HuH-7.5 (cell line): ENCODE results near the gene EID2B.

Experiments used
- DNase-seq: peaks from one replicate; pipeline ENCODE4 v3.0.0; 2011; ENCODE audit warnings: low spot score

Gene EID2B

GRCh38 chr19:39531834-39532232 lies 819 bp downstream of the EID2B start:
- no peak for DNase-seq

- DNase-seq = no peak
These were observed 7.4 kb downstream of the EID2B start for GRCh38 chr19:39525205-39525604.

GRCh38 chr19:39524495-39524894 lies 8.2 kb downstream of the EID2B start:
- no peak for DNase-seq

GRCh38 chr19:39520541-39521484 lies 11.8 kb downstream of the EID2B start:
- DNase-seq = no peak

- no peak for DNase-seq
These were observed 13.7 kb downstream of the EID2B start for GRCh38 chr19:39518975-39519374.

- DNase-seq = no peak
These were observed 14.2 kb downstream of the EID2B start for GRCh38 chr19:39518458-39518857.

GRCh38 chr19:39517432-39517831 lies 15.2 kb downstream of the EID2B start:
- DNase-seq = no peak

- DNase-seq = no peak
These were observed 16.4 kb downstream of the EID2B start for GRCh38 chr19:39516270-39516669.

- no peak for DNase-seq
These were observed 17.0 kb downstream of the EID2B start for GRCh38 chr19:39515551-39516191.

- no peak for DNase-seq
These were observed 17.7 kb downstream of the EID2B start, which contains the start of gene SELENOV for GRCh38 chr19:39514840-39515550. Gene SELENOV, plus strand, starts transcription at chr19:39515139. Its CDS starts 74 bp downstream, at chr19:39515213.

GRCh38 chr19:39512988-39513387 lies 19.7 kb downstream of the EID2B start:
- DNase-seq = no peak

- no peak for DNase-seq
These were observed 23.4 kb downstream of the EID2B start for GRCh38 chr19:39509233-39509632.

GRCh38 chr19:39508629-39509028 lies 24.0 kb downstream of the EID2B start:
- DNase-seq = no peak

- no peak for DNase-seq
These were observed 24.8 kb downstream of the EID2B start for GRCh38 chr19:39507715-39508364.

- peak; percentile 71 for DNase-seq
These were observed 25.5 kb downstream of the EID2B start for GRCh38 chr19:39506944-39507714.

- DNase-seq = no peak
These were observed 26.1 kb downstream of the EID2B start for GRCh38 chr19:39506598-39506943.

- peak; percentile 96 for DNase-seq
These were observed 29.8 kb downstream of the EID2B start for GRCh38 chr19:39502640-39503417.

GRCh38 chr19:39501340-39501739 lies 31.3 kb downstream of the EID2B start:
- no peak for DNase-seq

- no peak for DNase-seq
These were observed 32.1 kb downstream of the EID2B start for GRCh38 chr19:39500543-39500942.

GRCh38 chr19:39499932-39500331 lies 32.7 kb downstream of the EID2B start:
- DNase-seq = no peak
